Measurements from ENCODE around the gene RPS29. TPM values are rescaled to one million over a fixed set of nuclear protein-coding genes. Genes with fewer than 3 reads are reported as not detected.

The RPS29 gene
- total and polyA plus RNA-seq, 10 of the 15 experiments (the other 5 are each of a cell fraction or from before 2014, with no cell fraction given), result 2,685 to 10,815 (median 4,359) TPM

DNA sequence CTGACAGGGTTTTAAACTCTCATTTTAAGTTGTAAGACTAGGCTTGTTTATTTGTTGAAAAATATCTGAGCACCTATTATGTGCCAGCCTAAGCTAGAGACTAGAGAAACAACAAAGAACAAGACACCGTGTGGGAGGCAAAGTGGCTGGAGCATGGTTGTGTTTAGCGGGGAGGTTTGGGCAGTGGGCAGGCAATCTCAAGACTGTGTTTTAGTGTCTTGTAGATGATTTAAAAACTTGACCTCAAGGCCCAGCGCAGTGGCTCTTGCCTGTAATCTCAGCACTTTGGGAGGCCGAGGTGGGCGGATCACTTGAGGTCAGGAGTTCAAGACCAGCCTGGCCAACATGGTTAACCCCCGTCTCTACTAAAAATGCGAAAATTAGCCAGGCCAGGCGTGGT lies 26.5 kb upstream of the RPS29 start:
- H3K79me2 ChIP-seq (ENCODE audit: control insufficient read depth, insufficient read depth, low read length), result peaks cover 18% of the 10 kb centered on the region
- no peak overlapping the region for H3K4me2 ChIP-seq (ENCODE audit: control insufficient read depth, insufficient read depth)
- TF ChIP-seq SRF (IDR thresholded peaks at IDR 0.05; ENCODE audit: low read depth in 2 of 2, low read length in 2 of 2), result no peak
- no peak for TF ChIP-seq PAX5 (IDR thresholded peaks at IDR 0.05; ENCODE audit: borderline replicate concordance, low read depth, low read length)
- no peak for TF ChIP-seq FOXM1 (IDR thresholded peaks at IDR 0.05; ENCODE audit: low read depth, low read length)
- TF ChIP-seq SIX5 (IDR thresholded peaks at IDR 0.05; ENCODE audit: low read depth, low read length, severe bottlenecking), result no peak
- no peak for TF ChIP-seq IRF3 (IDR thresholded peaks at IDR 0.05)
- no peak for TF ChIP-seq POLR2AphosphoS2 (IDR thresholded peaks at IDR 0.05; ENCODE audit: low read depth, low read length)
- TF ChIP-seq, protein P1, sequence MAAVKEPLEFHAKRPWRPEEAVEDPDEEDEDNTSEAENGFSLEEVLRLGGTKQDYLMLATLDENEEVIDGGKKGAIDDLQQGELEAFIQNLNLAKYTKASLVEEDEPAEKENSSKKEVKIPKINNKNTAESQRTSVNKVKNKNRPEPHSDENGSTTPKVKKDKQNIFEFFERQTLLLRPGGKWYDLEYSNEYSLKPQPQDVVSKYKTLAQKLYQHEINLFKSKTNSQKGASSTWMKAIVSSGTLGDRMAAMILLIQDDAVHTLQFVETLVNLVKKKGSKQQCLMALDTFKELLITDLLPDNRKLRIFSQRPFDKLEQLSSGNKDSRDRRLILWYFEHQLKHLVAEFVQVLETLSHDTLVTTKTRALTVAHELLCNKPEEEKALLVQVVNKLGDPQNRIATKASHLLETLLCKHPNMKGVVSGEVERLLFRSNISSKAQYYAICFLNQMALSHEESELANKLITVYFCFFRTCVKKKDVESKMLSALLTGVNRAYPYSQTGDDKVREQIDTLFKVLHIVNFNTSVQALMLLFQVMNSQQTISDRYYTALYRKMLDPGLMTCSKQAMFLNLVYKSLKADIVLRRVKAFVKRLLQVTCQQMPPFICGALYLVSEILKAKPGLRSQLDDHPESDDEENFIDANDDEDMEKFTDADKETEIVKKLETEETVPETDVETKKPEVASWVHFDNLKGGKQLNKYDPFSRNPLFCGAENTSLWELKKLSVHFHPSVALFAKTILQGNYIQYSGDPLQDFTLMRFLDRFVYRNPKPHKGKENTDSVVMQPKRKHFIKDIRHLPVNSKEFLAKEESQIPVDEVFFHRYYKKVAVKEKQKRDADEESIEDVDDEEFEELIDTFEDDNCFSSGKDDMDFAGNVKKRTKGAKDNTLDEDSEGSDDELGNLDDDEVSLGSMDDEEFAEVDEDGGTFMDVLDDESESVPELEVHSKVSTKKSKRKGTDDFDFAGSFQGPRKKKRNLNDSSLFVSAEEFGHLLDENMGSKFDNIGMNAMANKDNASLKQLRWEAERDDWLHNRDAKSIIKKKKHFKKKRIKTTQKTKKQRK (IDR thresholded peaks at IDR 0.05; ENCODE audit: low read depth, low read length), result no peak
- no peak for TF ChIP-seq ASH2L (IDR thresholded peaks at IDR 0.05; ENCODE audit: borderline replicate concordance, low read depth)
- TF ChIP-seq BMI1 (IDR thresholded peaks at IDR 0.05; ENCODE audit: borderline replicate concordance), result no peak
- TF ChIP-seq TCF12 (IDR thresholded peaks at IDR 0.05; ENCODE audit: low read depth, low read length), result no peak
- TF ChIP-seq MYC (IDR thresholded peaks at IDR 0.05; ENCODE audit: insufficient read depth, insufficient read length, insufficient replicate concordance, low read length, severe bottlenecking), result no peak
- TF ChIP-seq ZBTB4 (CRISPR knock-in tag; IDR thresholded peaks at IDR 0.05), result no peak
- TF ChIP-seq TAF1 (IDR thresholded peaks at IDR 0.05; ENCODE audit: borderline replicate concordance, low read depth, low read length), result no peak
- TF ChIP-seq RAD51 (IDR thresholded peaks at IDR 0.05), result no peak
- TF ChIP-seq EGR1 (IDR thresholded peaks at IDR 0.05; ENCODE audit: borderline replicate concordance in 1 of 2, low read depth in 2 of 2, low read length in 2 of 2), result no peak
- no peak for TF ChIP-seq NR2C2 (IDR thresholded peaks at IDR 0.05; ENCODE audit: borderline replicate concordance, control insufficient read depth, insufficient read length, low read depth)
- TF ChIP-seq PAX8 (IDR thresholded peaks at IDR 0.05), result no peak
- in situ Hi-C loops (cut with MboI) (no loop called here), intact Hi-C loops (cut with micrococcal nuclease; ENCODE audit: unreplicated experiment) (no loop called here)
- ChIA-PET RAD21 (ENCODE audit: unreplicated experiment) (interaction anchor here (1.1 to 1.5 kb wide), 2 partner anchors 8 to 11 kb away, joined by 4 to 5 read pairs; partner anchors contain the start of genes MGAT2 and RPL36AL), CTCF (interaction anchor here (0.6 to 1.1 kb wide), 2 partner anchors 25 to 28 kb away, joined by 3 to 4 read pairs; no protein-coding TSS in a partner anchor), SMC1A (ENCODE audit: uncharacterized antibody, unreplicated experiment) (interaction anchor here (1.5 to 1.7 kb wide), 2 partner anchors 12 to 151 kb away, joined by 3 to 4 read pairs; no protein-coding TSS in a partner anchor), POLR2A (interaction anchor here (0.8 kb wide), 1 partner anchor 8 kb away, joined by 4 read pairs; the partner anchor contains the start of genes MGAT2 and RPL36AL)
- H3K9ac ChIP-seq (ENCODE audit: control insufficient read depth, insufficient read depth, low read length), result no peak overlapping the region
- no peaks in the 10 kb centered on the region for H3K4me1 ChIP-seq (ENCODE audit: control insufficient read depth, insufficient read depth, low read length)
- H3K9me3 ChIP-seq (replicated peaks; ENCODE audit: control insufficient read depth, insufficient read depth, low read length), result no peaks in the 10 kb centered on the region
- H3K27me3 ChIP-seq (replicated peaks in 1 of 2; ENCODE audit: control insufficient read depth in 2 of 2, insufficient read depth in 2 of 2, low read length in 1 of 2), result no peaks in the 10 kb centered on the region
- no peak overlapping the region for H2AFZ ChIP-seq (ENCODE audit: control insufficient read depth, low read depth, low read length)
- no peak overlapping the region for H3K4me3 ChIP-seq
- WGBS (ENCODE audit: insufficient coverage, insufficient replicate concordance, low lambda C conversion rate, missing lambda C conversion rate), result 96% methylated on average over 8 of the region's 8 CpGs
- FAIRE-seq (no peak), DNase-seq (ENCODE audit: low read depth, low spot score) (no peak), ATAC-seq (no peak)
- no peak overlapping the region for H3K27ac ChIP-seq (ENCODE audit: control insufficient read depth, insufficient read depth)
- H3K36me3 ChIP-seq (ENCODE audit: control insufficient read depth in 2 of 2, insufficient read depth in 2 of 2, low read length in 1 of 2), result peaks cover 0 to 11% of the 10 kb centered on the region in 2 experiments; a peak in 3 of 4 replicates
- no peaks in the 10 kb centered on the region for H4K20me1 ChIP-seq (ENCODE audit: control insufficient read depth, insufficient read depth)
- BruUV-seq (replicated peaks), result no TSS peak

All from GM12878 (cell line).